ENCODE data around the gene THOC7.

- no peak for TF ChIP-seq EZH2 (IDR thresholded peaks at IDR 0.05; ENCODE audit: borderline replicate concordance)
- no peak for TF ChIP-seq CTCF (IDR thresholded peaks at IDR 0.05; ENCODE audit: poor library complexity)
Observed at GRCh38 chr3:63841704-63842103, 21.9 kb downstream of the THOC7 start.
